Endothelial cell of umbilical vein (primary cell): ENCODE results near the gene NCAPG2. TPM values are rescaled to one million over a fixed set of nuclear protein-coding genes. Genes with fewer than 3 reads are reported as not detected.

Experiments
- BruUV-seq: library from RNA; stranded (reverse); fragments of 400-500 nt; replicated peaks from 2 replicates; lab custom pipeline; 2021; lab: Mats Ljungman, UMichigan
- CTCF ChIA-PET: fragments of 300-600, 350-600 bp; sonication (Branson Sonifier 250); formaldehyde crosslinking; loops from one replicate; lab custom pipeline; 2021; ENCODE audit warnings: antibody characterized with exemption, inconsistent platforms; lab: Charles Lee
- POLR2A ChIA-PET: fragments of 300-600, 350-600 bp; sonication (Branson Sonifier 250); formaldehyde crosslinking; loops from one replicate; lab custom pipeline; 2021; ENCODE audit warnings: antibody characterized with exemption, inconsistent platforms; lab: Charles Lee
- DNase-seq: peaks from one replicate; pipeline ENCODE4 v3.0.0-alpha.2; 2011; ENCODE audit warnings: low read depth, low spot score
- FAIRE-seq: peaks from 2 replicates; lab custom pipeline; 2011; peaks lifted over from hg19 to GRCh38; lab: Jason Lieb, UNC
- H2AFZ ChIP-seq: 2 replicates; pipeline ENCODE4 v1.6.0; 2012; ENCODE audit warnings: low read depth, low read length, control low read depth, inconsistent platforms
- H3K27ac ChIP-seq: 2 replicates; pipeline ENCODE4 v1.5.1; 2011; ENCODE audit warnings: low read depth, mild to moderate bottlenecking, control low read depth, low read length, moderate library complexity; ENCODE audit not compliant: insufficient read depth
- H3K27me3 ChIP-seq, 2 experiments: 2 replicates each; pipeline versions ENCODE4 v1.6.0 to v1.6.1; 2011; ENCODE audit warnings: low read length in 2 of 2, mixed read lengths in 1 of 2; ENCODE audit not compliant: control insufficient read depth in 2 of 2, insufficient read depth in 2 of 2
- H3K36me3 ChIP-seq, 2 experiments: 2 replicates in 1 of 2; 3 replicates in 1 of 2; pipeline ENCODE4 v1.5.1; 2011; ENCODE audit warnings: low read length in 2 of 2, mild to moderate bottlenecking in 1 of 2, moderate library complexity in 1 of 2; ENCODE audit not compliant: control insufficient read depth in 2 of 2, insufficient read depth in 2 of 2; ENCODE audit errors: extremely low read depth in 1 of 2
- H3K4me1 ChIP-seq: 3 replicates; pipeline ENCODE4 v1.5.1; 2011; ENCODE audit warnings: mild to moderate bottlenecking, low read length; ENCODE audit not compliant: control insufficient read depth, insufficient read depth; ENCODE audit errors: extremely low read depth
- H3K4me2 ChIP-seq: 2 replicates; pipeline ENCODE4 v1.6.1; 2011; ENCODE audit warnings: low read length, control low read depth, mixed read lengths; ENCODE audit not compliant: insufficient read depth
- H3K4me3 ChIP-seq, 3 experiments: fragments of 200-600 bp in 1 of 3; sonication (generic), shearing (Covaris generic) in 1 of 3; replicated peaks in 1 of 3; 2 replicates each; pipeline ENCODE4 v1.5.1; 2011 to 2016; ENCODE audit warnings: control low read depth in 3 of 3, low read length in 3 of 3, mild to moderate bottlenecking in 2 of 3, inconsistent platforms in 1 of 3, low read depth in 1 of 3, moderate library complexity in 1 of 3; ENCODE audit not compliant: insufficient read depth in 1 of 3
- H3K79me2 ChIP-seq: 2 replicates; pipeline ENCODE4 v1.6.0; 2012; ENCODE audit warnings: low read length, inconsistent platforms; ENCODE audit not compliant: control insufficient read depth, insufficient read depth
- H3K9ac ChIP-seq: replicated peaks from 2 replicates; pipeline ENCODE3; 2011; ENCODE audit warnings: low read length, control low read depth; ENCODE audit not compliant: insufficient read depth; ENCODE audit errors: extremely low read depth
- H3K9me1 ChIP-seq: replicated peaks from 3 replicates; pipeline ENCODE4 v1.6.0; 2011; ENCODE audit warnings: mild to moderate bottlenecking, low read length; ENCODE audit not compliant: control insufficient read depth, insufficient read depth; ENCODE audit errors: extremely low read depth
- H3K9me3 ChIP-seq: replicated peaks from 2 replicates; pipeline ENCODE4 v1.5.1; 2012; ENCODE audit warnings: low read length, inconsistent platforms; ENCODE audit not compliant: control insufficient read depth, insufficient read depth
- H4K20me1 ChIP-seq: replicated peaks from 2 replicates; pipeline ENCODE3; 2011; ENCODE audit warnings: mild to moderate bottlenecking, low read length; ENCODE audit not compliant: control insufficient read depth, insufficient read depth; ENCODE audit errors: extremely low read depth
- CTCF ChIP-seq, 2 donors: IDR thresholded peaks; 1 replicate in 1 of 2; 2 replicates in 1 of 2; pipeline ENCODE4 v1.5.1; 2011; ENCODE audit warnings: low read length in 2 of 2, mild to moderate bottlenecking in 2 of 2, moderate library complexity in 2 of 2, control low read depth in 1 of 2, inconsistent platforms in 1 of 2, low read depth in 1 of 2; ENCODE audit not compliant: insufficient read depth in 1 of 2; ENCODE audit errors: extremely low read depth in 1 of 2
- EZH2 ChIP-seq: IDR thresholded peaks from 2 replicates; pipeline ENCODE4 v1.6.1; 2012; ENCODE audit warnings: borderline replicate concordance, low read depth, mild to moderate bottlenecking, moderate library complexity, low read length, inconsistent platforms; ENCODE audit not compliant: severe bottlenecking
- FOS ChIP-seq: IDR thresholded peaks from 2 replicates; pipeline ENCODE4 v1.6.1; 2011; ENCODE audit warnings: mild to moderate bottlenecking, low read length, moderate library complexity, borderline replicate concordance; ENCODE audit not compliant: insufficient read depth
- GATA2 ChIP-seq: IDR thresholded peaks from 2 replicates; pipeline ENCODE4 v1.7.0; 2011; ENCODE audit warnings: low read depth, mild to moderate bottlenecking, moderate library complexity, mixed read lengths, low read length; ENCODE audit not compliant: insufficient read length, insufficient read depth
- JUN ChIP-seq: IDR thresholded peaks from 2 replicates; pipeline ENCODE4 v1.6.1; 2011; ENCODE audit warnings: borderline replicate concordance, low read depth; ENCODE audit not compliant: insufficient read length, insufficient read depth
- MAX ChIP-seq: IDR thresholded peaks from 2 replicates; pipeline ENCODE4 v1.6.1; 2011; ENCODE audit not compliant: insufficient read depth, insufficient read length
- MYC ChIP-seq: IDR thresholded peaks from one replicate; pipeline ENCODE4 v1.6.1; 2011; ENCODE audit warnings: mild to moderate bottlenecking, low read depth, low read length
- POLR2A ChIP-seq: IDR thresholded peaks from 2 replicates; pipeline ENCODE4 v1.6.1; 2012; ENCODE audit warnings: low read depth, mild to moderate bottlenecking, control low read depth, low read length
- POLR2AphosphoS5 ChIP-seq: IDR thresholded peaks from 2 replicates; pipeline ENCODE4 v1.6.1; 2012; ENCODE audit warnings: low read depth, mild to moderate bottlenecking, control low read depth, low read length, moderate library complexity; ENCODE audit not compliant: insufficient read depth
- dilution Hi-C: fragments of 300-500 bp; cut with MboI; formaldehyde crosslinking; loops from one replicate; pipeline ENCODE4 v1.15.0; 2019; ENCODE audit warnings: low sequenced_read_pairs; ENCODE audit not compliant: extremely low pct_ligation_motif_present
- intact Hi-C: fragments of 100-400 bp; cut with micrococcal nuclease; formaldehyde crosslinking; loops from one replicate; pipeline ENCODE4 v1.10.0; 2022
- polyA plus RNA-seq, 4 experiments: library from polyadenylated mRNA; depleted of rRNA in 3 of 4; stranded (reverse) in 3 of 4; unstranded in 1 of 4; fragments of >200 nt; gene quantifications; 2 replicates each; pipeline versions ENCODE4 v1.2.1 to v1.2.3, GENCODE V29; 2011 to 2012; ENCODE audit warnings: missing spikeins in 1 of 4
- total RNA-seq: library from RNA; stranded (reverse); gene quantifications from 2 replicates; pipeline ENCODE4 v1.2.3, GENCODE V29; 2021

NCAPG2 gene
- total and polyA plus RNA-seq, 2 donors (not counting 3 experiments of a cell fraction or from before 2014, with no cell fraction given) = 19.2 to 62.3 TPM

- CTCF ChIA-PET = interaction anchor here (1.4 kb wide), 1 partner anchor 314 kb away, joined by 4 read pairs; no protein-coding TSS in a partner anchor
- POLR2A ChIA-PET = no interaction called here
- Histone ChIP-seq H2AFZ (no peak overlapping the region), H3K9me1 (no peaks in the 10 kb centered on the region), H3K36me3 (peaks cover 3 to 13% of the 10 kb centered on the region in 2 experiments), H3K4me2 (no peak overlapping the region), H3K9me3 (no peaks in the 10 kb centered on the region), H3K4me3 (no peak overlapping the region), H3K27me3 (no peaks in the 10 kb centered on the region), H3K27ac (no peak overlapping the region), H4K20me1 (no peaks in the 10 kb centered on the region), H3K4me1 (no peaks in the 10 kb centered on the region), H3K9ac (no peak overlapping the region), H3K79me2 (no peaks in the 10 kb centered on the region)
- TF ChIP-seq MYC (no peak), EZH2 (no peak), CTCF (IDR thresholded peaks at IDR 0.05; ENCODE audit: extremely low read depth in 1 of 2, insufficient read depth in 1 of 2, low read depth in 1 of 2, low read length in 2 of 2) (no peak), GATA2 (no peak), POLR2A (no peak), FOS (no peak), MAX (no peak), POLR2AphosphoS5 (no peak), JUN (no peak)
- BruUV-seq = no TSS peak
- dilution Hi-C loops = no loop called here
- FAIRE-seq (no peak), DNase-seq (no peak)
- intact Hi-C loops = no loop called here
Observed at GRCh38 chr7:158663428-158663741, 41.2 kb downstream of the NCAPG2 start.
